Measurements from ENCODE around the gene MCC. TPM values are rescaled to one million over a fixed set of nuclear protein-coding genes. Genes with fewer than 3 reads are reported as not detected.

MCC gene
- total RNA-seq, 2 experiments from 2014 or later: 0.25 TPM; not detected in 1

DNA sequence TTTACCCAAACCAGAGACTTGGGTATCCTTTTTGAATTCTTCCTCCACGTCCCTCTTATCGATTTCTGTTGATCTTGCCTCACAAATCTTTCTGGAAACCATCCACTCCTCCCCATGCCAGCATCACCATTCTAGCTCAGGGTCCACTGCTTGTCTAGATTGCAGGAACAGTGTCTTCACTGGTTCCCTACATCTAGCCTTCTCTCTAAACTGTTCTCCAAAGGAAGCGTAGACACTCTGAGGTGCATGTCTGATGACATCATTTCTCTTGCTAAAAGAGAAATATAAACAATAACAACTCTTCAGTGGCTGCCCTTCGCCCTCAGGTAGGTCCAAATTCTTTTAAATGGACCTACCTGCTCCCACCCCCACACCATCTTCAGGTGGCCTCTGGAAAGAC lies 311.5 kb downstream of the MCC start:
- ChIA-PET CTCF (ENCODE audit: unreplicated experiment) (no interaction called here), POLR2A (interaction anchor here (0.7 kb wide), 1 partner anchor 1070 kb away, joined by 3 read pairs; no protein-coding TSS in a partner anchor)
- TF ChIP-seq, protein P1, sequence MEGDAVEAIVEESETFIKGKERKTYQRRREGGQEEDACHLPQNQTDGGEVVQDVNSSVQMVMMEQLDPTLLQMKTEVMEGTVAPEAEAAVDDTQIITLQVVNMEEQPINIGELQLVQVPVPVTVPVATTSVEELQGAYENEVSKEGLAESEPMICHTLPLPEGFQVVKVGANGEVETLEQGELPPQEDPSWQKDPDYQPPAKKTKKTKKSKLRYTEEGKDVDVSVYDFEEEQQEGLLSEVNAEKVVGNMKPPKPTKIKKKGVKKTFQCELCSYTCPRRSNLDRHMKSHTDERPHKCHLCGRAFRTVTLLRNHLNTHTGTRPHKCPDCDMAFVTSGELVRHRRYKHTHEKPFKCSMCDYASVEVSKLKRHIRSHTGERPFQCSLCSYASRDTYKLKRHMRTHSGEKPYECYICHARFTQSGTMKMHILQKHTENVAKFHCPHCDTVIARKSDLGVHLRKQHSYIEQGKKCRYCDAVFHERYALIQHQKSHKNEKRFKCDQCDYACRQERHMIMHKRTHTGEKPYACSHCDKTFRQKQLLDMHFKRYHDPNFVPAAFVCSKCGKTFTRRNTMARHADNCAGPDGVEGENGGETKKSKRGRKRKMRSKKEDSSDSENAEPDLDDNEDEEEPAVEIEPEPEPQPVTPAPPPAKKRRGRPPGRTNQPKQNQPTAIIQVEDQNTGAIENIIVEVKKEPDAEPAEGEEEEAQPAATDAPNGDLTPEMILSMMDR (conservative IDR thresholded peaks at IDR 0.05; ENCODE audit: low read length): no peak
- TF ChIP-seq EZH2phosphoT487 (IDR thresholded peaks at IDR 0.05; ENCODE audit: borderline replicate concordance, low read depth, low read length): no peak
- H3K36me3 ChIP-seq (ENCODE audit: insufficient read depth, low read length): no peaks in the 10 kb centered on the region
- no peaks in the 10 kb centered on the region for H3K4me1 ChIP-seq (ENCODE audit: insufficient read depth, low read length, poor library complexity, severe bottlenecking)
- no peak for DNase-seq (ENCODE audit: low spot score)
- no peak overlapping the region for H3K4me2 ChIP-seq (ENCODE audit: low read length)
- no peak overlapping the region for H3K4me3 ChIP-seq (ENCODE audit: low read depth, low read length, poor library complexity, severe bottlenecking)
- intact Hi-C loops (cut with micrococcal nuclease; ENCODE audit: unreplicated experiment): no loop called here
- H3K27ac ChIP-seq (ENCODE audit: low read depth, low read length, poor library complexity, severe bottlenecking): no peak overlapping the region
- H3K79me2 ChIP-seq (ENCODE audit: insufficient read depth, low read depth, low read length): no peaks in the 10 kb centered on the region
- no peaks in the 10 kb centered on the region for H3K9me2 ChIP-seq (ENCODE audit: insufficient read depth, low read length)
- BruUV-seq (replicated peaks): no TSS peak
- H4K20me1 ChIP-seq (ENCODE audit: insufficient read depth, low read length): no peaks in the 10 kb centered on the region
- H2AFZ ChIP-seq (ENCODE audit: low read length): no peak overlapping the region
- H3K9me3 ChIP-seq (ENCODE audit: low read length): no peaks in the 10 kb centered on the region

DNA sequence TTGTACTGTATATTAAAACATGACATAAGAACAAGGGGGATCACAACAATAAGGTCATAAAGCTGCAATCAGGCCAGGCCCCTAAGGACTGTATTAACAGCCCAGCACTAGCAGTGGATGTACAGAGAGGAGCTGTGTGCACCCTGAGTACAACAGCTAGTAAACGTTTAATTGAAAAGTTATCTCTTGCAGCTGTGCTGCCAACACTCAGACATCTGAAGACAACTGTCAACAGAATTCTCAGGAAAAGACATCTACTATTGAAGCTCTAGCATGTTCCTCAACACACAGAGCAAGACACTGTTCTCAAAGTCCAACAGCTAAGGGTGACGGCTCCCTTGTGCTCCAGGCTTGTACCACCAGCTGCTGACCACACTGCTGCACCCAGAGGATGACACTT lies 312.1 kb downstream of the MCC start:
- Histone ChIP-seq H3K4me1 (ENCODE audit: insufficient read depth, low read length, poor library complexity, severe bottlenecking) (no peaks in the 10 kb centered on the region), H4K20me1 (ENCODE audit: insufficient read depth, low read length) (no peaks in the 10 kb centered on the region), H3K79me2 (ENCODE audit: insufficient read depth, low read depth, low read length) (no peaks in the 10 kb centered on the region), H2AFZ (ENCODE audit: low read length) (no peak overlapping the region), H3K4me2 (ENCODE audit: low read length) (no peak overlapping the region), H3K36me3 (ENCODE audit: insufficient read depth, low read length) (no peaks in the 10 kb centered on the region), H3K27ac (ENCODE audit: low read depth, low read length, poor library complexity, severe bottlenecking) (no peak overlapping the region), H3K9me3 (ENCODE audit: low read length) (no peaks in the 10 kb centered on the region), H3K9me2 (ENCODE audit: insufficient read depth, low read length) (no peaks in the 10 kb centered on the region), H3K4me3 (ENCODE audit: low read depth, low read length, poor library complexity, severe bottlenecking) (no peak overlapping the region)
- intact Hi-C loops (cut with micrococcal nuclease; ENCODE audit: unreplicated experiment): no loop called here
- TF ChIP-seq, protein P1 (conservative IDR thresholded peaks at IDR 0.05; ENCODE audit: low read length): no peak
- no peak for TF ChIP-seq EZH2phosphoT487 (IDR thresholded peaks at IDR 0.05; ENCODE audit: borderline replicate concordance, low read depth, low read length)
- CTCF ChIA-PET (ENCODE audit: unreplicated experiment): no interaction called here
- no peak for DNase-seq (ENCODE audit: low spot score)
- POLR2A ChIA-PET: interaction anchor here (0.5 kb wide), 1 partner anchor 10 kb away, joined by 4 read pairs; no protein-coding TSS in a partner anchor
- no TSS peak for BruUV-seq (replicated peaks)

DNA sequence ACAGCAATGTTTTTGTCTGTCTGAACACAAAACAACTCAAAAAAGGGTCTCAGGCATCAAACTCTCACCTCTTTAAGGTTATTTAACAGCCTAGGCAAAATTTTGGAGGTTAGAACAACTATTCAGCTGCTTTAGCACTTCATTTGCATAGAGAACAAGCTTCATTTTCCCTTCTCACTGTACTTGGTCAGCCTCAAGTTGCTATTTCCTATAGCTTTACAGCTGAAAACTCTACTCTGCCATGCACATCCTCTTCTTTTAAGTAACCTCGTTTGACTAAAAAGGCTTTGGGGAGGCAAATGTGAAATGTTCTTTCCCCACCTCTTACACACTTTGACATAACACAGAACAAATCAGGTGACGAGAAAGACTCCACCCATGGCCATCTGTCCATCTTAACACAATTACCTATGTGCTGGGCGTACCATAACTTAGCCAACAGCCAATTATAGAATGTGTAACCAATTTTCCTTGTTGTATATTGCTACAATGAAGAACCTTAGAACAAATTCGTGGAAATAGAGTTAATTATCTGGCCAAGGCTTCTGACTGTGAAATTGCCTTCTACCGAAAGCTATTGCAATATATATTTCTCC lies 315.9 kb downstream of the MCC start:
- TF ChIP-seq EZH2phosphoT487 (IDR thresholded peaks at IDR 0.05; ENCODE audit: borderline replicate concordance, low read depth, low read length): no peak
- TF ChIP-seq, protein P1 (conservative IDR thresholded peaks at IDR 0.05; ENCODE audit: low read length): no peak
- no peak overlapping the region for H3K4me2 ChIP-seq (ENCODE audit: low read length)
- no TSS peak for BruUV-seq (replicated peaks)
- H3K36me3 ChIP-seq (ENCODE audit: insufficient read depth, low read length): no peaks in the 10 kb centered on the region
- intact Hi-C loops (cut with micrococcal nuclease; ENCODE audit: unreplicated experiment): no loop called here
- H3K27ac ChIP-seq (ENCODE audit: low read depth, low read length, poor library complexity, severe bottlenecking): no peak overlapping the region
- no peaks in the 10 kb centered on the region for H3K4me1 ChIP-seq (ENCODE audit: insufficient read depth, low read length, poor library complexity, severe bottlenecking)
- H3K79me2 ChIP-seq (ENCODE audit: insufficient read depth, low read depth, low read length): no peaks in the 10 kb centered on the region
- H3K9me3 ChIP-seq (ENCODE audit: low read length): no peaks in the 10 kb centered on the region
- DNase-seq (ENCODE audit: low spot score): no peak
- no peak overlapping the region for H2AFZ ChIP-seq (ENCODE audit: low read length)
- POLR2A ChIA-PET: no interaction called here
- H3K9me2 ChIP-seq (ENCODE audit: insufficient read depth, low read length): no peaks in the 10 kb centered on the region
- H4K20me1 ChIP-seq (ENCODE audit: insufficient read depth, low read length): no peaks in the 10 kb centered on the region
- no peak overlapping the region for H3K4me3 ChIP-seq (ENCODE audit: low read depth, low read length, poor library complexity, severe bottlenecking)
- CTCF ChIA-PET (ENCODE audit: unreplicated experiment): no interaction called here
